Sigmoid colon (tissue), 3 donors: ENCODE measurements around the gene LRRC3.

Source experiments
- POLR2A ChIP-seq, 2 donors: fragments of 450-650 bp; IDR thresholded peaks; one replicate each; pipeline ENCODE4 v1.6.1; 2016; ENCODE audit warnings: antibody characterized with exemption in 2 of 2, mild to moderate bottlenecking in 2 of 2, moderate library complexity in 2 of 2
- TF ChIP-seq, protein P1 (sequence below), 4 experiments: fragments of 450-650 bp in 3 of 4; fragments of 200-600 bp in 1 of 4; IDR thresholded peaks; one replicate each; pipeline ENCODE4 v1.5.1; 2016 to 2019; ENCODE audit warnings: antibody characterized with exemption in 4 of 4, mild to moderate bottlenecking in 3 of 4, moderate library complexity in 2 of 4

DNA sequence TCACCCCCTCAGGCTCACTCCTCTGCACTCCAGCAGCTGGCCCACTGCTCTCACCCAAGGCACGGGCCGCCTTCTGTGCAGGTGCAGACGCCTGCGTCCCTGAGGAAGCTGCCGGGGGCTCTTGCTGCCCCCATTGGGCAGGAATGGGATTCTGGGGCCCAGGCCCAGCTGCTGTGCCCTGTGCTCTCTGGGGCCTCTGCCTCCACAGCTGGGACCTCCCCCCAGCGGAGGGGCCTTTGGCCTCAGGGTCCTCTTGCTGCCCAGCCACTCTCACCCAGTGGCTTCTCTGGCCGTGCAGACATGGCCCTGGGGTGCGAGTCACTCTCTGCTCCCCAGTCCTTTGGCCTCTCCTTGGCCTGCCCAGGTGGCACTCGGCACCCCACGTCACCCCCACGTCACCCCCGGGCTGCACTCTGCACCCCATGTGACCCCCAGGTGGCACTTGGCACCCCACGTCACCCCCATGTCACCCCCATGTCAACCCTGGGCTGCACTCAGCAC, 19.1 kb upstream of the LRRC3 start:
- no peak for TF ChIP-seq POLR2A (IDR thresholded peaks at IDR 0.05)
- TF ChIP-seq, protein P1, sequence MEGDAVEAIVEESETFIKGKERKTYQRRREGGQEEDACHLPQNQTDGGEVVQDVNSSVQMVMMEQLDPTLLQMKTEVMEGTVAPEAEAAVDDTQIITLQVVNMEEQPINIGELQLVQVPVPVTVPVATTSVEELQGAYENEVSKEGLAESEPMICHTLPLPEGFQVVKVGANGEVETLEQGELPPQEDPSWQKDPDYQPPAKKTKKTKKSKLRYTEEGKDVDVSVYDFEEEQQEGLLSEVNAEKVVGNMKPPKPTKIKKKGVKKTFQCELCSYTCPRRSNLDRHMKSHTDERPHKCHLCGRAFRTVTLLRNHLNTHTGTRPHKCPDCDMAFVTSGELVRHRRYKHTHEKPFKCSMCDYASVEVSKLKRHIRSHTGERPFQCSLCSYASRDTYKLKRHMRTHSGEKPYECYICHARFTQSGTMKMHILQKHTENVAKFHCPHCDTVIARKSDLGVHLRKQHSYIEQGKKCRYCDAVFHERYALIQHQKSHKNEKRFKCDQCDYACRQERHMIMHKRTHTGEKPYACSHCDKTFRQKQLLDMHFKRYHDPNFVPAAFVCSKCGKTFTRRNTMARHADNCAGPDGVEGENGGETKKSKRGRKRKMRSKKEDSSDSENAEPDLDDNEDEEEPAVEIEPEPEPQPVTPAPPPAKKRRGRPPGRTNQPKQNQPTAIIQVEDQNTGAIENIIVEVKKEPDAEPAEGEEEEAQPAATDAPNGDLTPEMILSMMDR (IDR thresholded peaks at IDR 0.05): no peak
